Measurements from ENCODE around the gene TSPAN32. TPM values are rescaled to one million over a fixed set of nuclear protein-coding genes. Genes with fewer than 3 reads are reported as not detected.
"Not testable (repeated sequence)": the region's sequence is repeated elsewhere in the genome, so short reads cannot be mapped to it uniquely, and the experiment has no call there.

Gene TSPAN32
- polyA plus RNA-seq, 4 donors = 1.9 to 3.4 (median 2.1) TPM

- no peak for DNase-seq (ENCODE audit: low read depth in 4 of 4, low spot score in 2 of 4)
Observed at GRCh38 chr11:2280208-2280607, 21.6 kb upstream of the TSPAN32 start.

- DNase-seq (ENCODE audit: low read depth in 4 of 4, low spot score in 2 of 4) = not testable (repeated sequence)
Observed at GRCh38 chr11:2286350-2286749, 15.5 kb upstream of the TSPAN32 start.

GRCh38 chr11:2287091-2287490 lies 14.7 kb upstream of the TSPAN32 start:
- DNase-seq (ENCODE audit: low read depth in 4 of 4, low spot score in 2 of 4) = no peak

GRCh38 chr11:2289350-2289749 lies 12.5 kb upstream of the TSPAN32 start:
- DNase-seq (ENCODE audit: low read depth in 4 of 4, low spot score in 2 of 4) = no peak

GRCh38 chr11:2289859-2290258 lies 12.0 kb upstream of the TSPAN32 start:
- DNase-seq (ENCODE audit: low read depth in 4 of 4, low spot score in 2 of 4) = no peak

GRCh38 chr11:2290351-2290841 lies 11.4 kb upstream of the TSPAN32 start:
- no peak for DNase-seq (ENCODE audit: low read depth in 4 of 4, low spot score in 2 of 4)

- DNase-seq (ENCODE audit: low read depth in 4 of 4, low spot score in 2 of 4) = no peak
Observed at GRCh38 chr11:2293531-2293971, 8.3 kb upstream of the TSPAN32 start.

- DNase-seq (ENCODE audit: low read depth in 4 of 4, low spot score in 2 of 4) = no peak
Observed at GRCh38 chr11:2293984-2294925, 7.6 kb upstream of the TSPAN32 start.

- no peak for DNase-seq (ENCODE audit: low read depth in 4 of 4, low spot score in 2 of 4)
Observed at GRCh38 chr11:2294926-2295290, 6.9 kb upstream of the TSPAN32 start.

GRCh38 chr11:2295971-2296912 lies 5.6 kb upstream of the TSPAN32 start:
- no peak for DNase-seq (ENCODE audit: low read depth in 4 of 4, low spot score in 2 of 4)

GRCh38 chr11:2296913-2297622 lies 4.7 kb upstream of the TSPAN32 start:
- DNase-seq (ENCODE audit: low read depth in 4 of 4, low spot score in 2 of 4) = no peak

GRCh38 chr11:2297623-2298030 lies 4.2 kb upstream of the TSPAN32 start:
- no peak for DNase-seq (ENCODE audit: low read depth in 4 of 4, low spot score in 2 of 4)

GRCh38 chr11:2298131-2298794 lies 3.5 kb upstream of the TSPAN32 start:
- DNase-seq (ENCODE audit: low read depth in 4 of 4, low spot score in 2 of 4) = no peak

- DNase-seq (ENCODE audit: low read depth in 4 of 4, low spot score in 2 of 4) = no peak
Observed at GRCh38 chr11:2298795-2299761, 2.7 kb upstream of the TSPAN32 start.

- DNase-seq (ENCODE audit: low read depth in 4 of 4, low spot score in 2 of 4) = no peak
Observed at GRCh38 chr11:2299773-2300172, 2.0 kb upstream of the TSPAN32 start.

GRCh38 chr11:2300290-2300935 lies 1.4 kb upstream of the TSPAN32 start:
- DNase-seq (ENCODE audit: low read depth in 4 of 4, low spot score in 2 of 4) = no peak

GRCh38 chr11:2300936-2301630 lies 730 bp upstream of the TSPAN32 start:
- no peak for DNase-seq (ENCODE audit: low read depth in 4 of 4, low spot score in 2 of 4)

Measured in left renal cortex interstitium (tissue), 4 donors.